Measurements from ENCODE around the gene NPTX1.
A peak's percentile ranks its signal among the peaks of the same experiment; 100 is the strongest.

The NPTX1 gene

GRCh38 chr17:80466188-80466705 lies 10.2 kb downstream of the NPTX1 start:
- DNase-seq (ENCODE audit: low read depth): no peak
- no peak overlapping the region for H3K4me3 ChIP-seq (ENCODE audit: low read depth, low read length)

- no peak for DNase-seq (ENCODE audit: low read depth)
Measured at GRCh38 chr17:80465327-80465974, 11.0 kb downstream of the NPTX1 start.

GRCh38 chr17:80464486-80464885 lies 11.9 kb downstream of the NPTX1 start:
- no peak overlapping the region for H3K4me3 ChIP-seq (ENCODE audit: low read depth, low read length)
- no peak for DNase-seq (ENCODE audit: low read depth)

More at GRCh38 chr17:80465327-80465974, 11.0 kb downstream of the NPTX1 start:
- no peak overlapping the region for H3K4me3 ChIP-seq (ENCODE audit: low read depth, low read length)

GRCh38 chr17:80463784-80464400 lies 12.5 kb downstream of the NPTX1 start:
- H3K4me3 ChIP-seq (ENCODE audit: low read depth, low read length): no peak overlapping the region
- no peak for DNase-seq (ENCODE audit: low read depth)

GRCh38 chr17:80461528-80462160 lies 14.8 kb downstream of the NPTX1 start:
- DNase-seq (ENCODE audit: low read depth): no peak
- no peak overlapping the region for H3K4me3 ChIP-seq (ENCODE audit: low read depth, low read length)

- no peak overlapping the region for H3K4me3 ChIP-seq (ENCODE audit: low read depth, low read length)
- DNase-seq (ENCODE audit: low read depth): no peak
Measured at GRCh38 chr17:80460429-80460834, 16.0 kb downstream of the NPTX1 start.

GRCh38 chr17:80459234-80459633 lies 17.2 kb downstream of the NPTX1 start:
- no peak for DNase-seq (ENCODE audit: low read depth)
- no peak overlapping the region for H3K4me3 ChIP-seq (ENCODE audit: low read depth, low read length)

GRCh38 chr17:80458016-80458415 lies 18.4 kb downstream of the NPTX1 start:
- no peak for DNase-seq (ENCODE audit: low read depth)
- no peak overlapping the region for H3K4me3 ChIP-seq (ENCODE audit: low read depth, low read length)

- no peak for DNase-seq (ENCODE audit: low read depth)
- H3K4me3 ChIP-seq (ENCODE audit: low read depth, low read length): no peak overlapping the region
Measured at GRCh38 chr17:80457236-80457856, 19.1 kb downstream of the NPTX1 start.

GRCh38 chr17:80456465-80457235 lies 19.8 kb downstream of the NPTX1 start:
- H3K4me3 ChIP-seq (ENCODE audit: low read depth, low read length): no peak overlapping the region
- DNase-seq (ENCODE audit: low read depth): peak; percentile 26

GRCh38 chr17:80455784-80456183 lies 20.6 kb downstream of the NPTX1 start:
- no peak for DNase-seq (ENCODE audit: low read depth)
- no peak overlapping the region for H3K4me3 ChIP-seq (ENCODE audit: low read depth, low read length)

GRCh38 chr17:80455336-80455710 lies 21.1 kb downstream of the NPTX1 start:
- DNase-seq (ENCODE audit: low read depth): no peak
- H3K4me3 ChIP-seq (ENCODE audit: low read depth, low read length): peak overlapping the region; percentile 73

- H3K4me3 ChIP-seq (ENCODE audit: low read depth, low read length): peak overlapping the region; percentile 73
- DNase-seq (ENCODE audit: low read depth): peak; percentile 90
Measured at GRCh38 chr17:80454557-80455335, 21.7 kb downstream of the NPTX1 start.

- no peak for DNase-seq (ENCODE audit: low read depth)
- H3K4me3 ChIP-seq (ENCODE audit: low read depth, low read length): peak overlapping the region; percentile 73
Measured at GRCh38 chr17:80453998-80454556, 22.3 kb downstream of the NPTX1 start.

- peak overlapping the region; percentile 73 for H3K4me3 ChIP-seq (ENCODE audit: low read depth, low read length)
- DNase-seq (ENCODE audit: low read depth): no peak
Measured at GRCh38 chr17:80453126-80453997, 23.0 kb downstream of the NPTX1 start.

- DNase-seq (ENCODE audit: low read depth): no peak
- no peak overlapping the region for H3K4me3 ChIP-seq (ENCODE audit: low read depth, low read length)
Measured at GRCh38 chr17:80452173-80452915, 24.1 kb downstream of the NPTX1 start.
